HCT116 (cell line): ENCODE results near the gene PRPH. TPM values are rescaled to one million over a fixed set of nuclear protein-coding genes. Genes with fewer than 3 reads are reported as not detected.

Experiments used
- ATAC-seq: fragments of 200-7000 bp; cut with Tn5 transposase; 2 replicates; pipeline ENCODE4 v1.9.1; 2020; ENCODE audit warnings: mild to moderate bottlenecking, moderate library complexity
- BruUV-seq: library from RNA; stranded (reverse); fragments of 400-500 nt; replicated peaks from 2 replicates; lab custom pipeline; 2021; lab: Mats Ljungman, UMichigan
- CTCF ChIA-PET: fragments of 300-600 bp; sonication (Branson Sonifier 250); formaldehyde crosslinking; loops from one replicate; lab custom pipeline; 2021; ENCODE audit warnings: antibody characterized with exemption; lab: Charles Lee
- POLR2A ChIA-PET: fragments of 300-600, 350-600 bp; sonication (Branson Sonifier 250); formaldehyde crosslinking; loops from one replicate; lab custom pipeline; 2021; ENCODE audit warnings: antibody characterized with exemption; lab: Charles Lee
- RAD21 ChIA-PET, 2 experiments: fragments of 300-600 bp; sonication (Branson Sonifier 250); formaldehyde crosslinking; loops; one replicate each; lab custom pipeline; 2023; ENCODE audit warnings: low total read pairs in 2 of 2; ENCODE audit not compliant: uncharacterized antibody in 2 of 2, unreplicated experiment in 2 of 2, low non-redundant PET in 1 of 2; lab: Charles Lee
- DNase-seq: peaks from one replicate; pipeline ENCODE4 v3.0.0-alpha.2; 2010; ENCODE audit warnings: low read depth, low spot score
- H2AFZ ChIP-seq: fragments of 200-600 bp; shearing (Covaris generic), sonication (generic); 2 replicates; pipeline ENCODE4 v1.6.1; 2017; ENCODE audit warnings: low read depth, mixed run types, mixed read lengths, antibody characterized with exemption, low read length; ENCODE audit not compliant: poor library complexity, severe bottlenecking
- H3K27ac ChIP-seq: 2 replicates; pipeline ENCODE4 v1.5.1; 2012; ENCODE audit warnings: low read depth, low read length
- H3K27me3 ChIP-seq: fragments of 200-600 bp; sonication (generic); 2 replicates; pipeline ENCODE4 v1.6.1; 2016; ENCODE audit warnings: mixed run types, low read length, mixed read lengths; ENCODE audit not compliant: insufficient read depth
- H3K36me3 ChIP-seq, 2 experiments: fragments of 200-500 bp in 1 of 2; fragments of 200-600 bp in 1 of 2; sonication (Bioruptor generic) in 1 of 2; sonication (generic) in 1 of 2; 2 replicates each; pipeline versions ENCODE4 v1.5.1 to v1.6.1; 2014 to 2016; ENCODE audit warnings: low read length in 2 of 2, inconsistent platforms in 1 of 2, mixed read lengths in 1 of 2, mixed run types in 1 of 2; ENCODE audit not compliant: insufficient read depth in 2 of 2, control insufficient read depth in 1 of 2
- H3K4me1 ChIP-seq, 2 experiments: fragments of 200-600 bp in 1 of 2; sonication (generic) in 1 of 2; 2 replicates each; pipeline versions ENCODE4 v1.5.1 to v1.6.1; 2012 to 2017; ENCODE audit warnings: low read length in 2 of 2, inconsistent platforms in 1 of 2, mild to moderate bottlenecking in 1 of 2, mixed read lengths in 1 of 2, mixed run types in 1 of 2, moderate library complexity in 1 of 2; ENCODE audit not compliant: insufficient read depth in 2 of 2, control insufficient read depth in 1 of 2
- H3K4me2 ChIP-seq: fragments of 200-600 bp; sonication (generic); 2 replicates; pipeline ENCODE4 v1.6.1; 2017; ENCODE audit warnings: mixed run types, low read length, mixed read lengths
- H3K4me3 ChIP-seq, 2 experiments: fragments of 200-600 bp in 1 of 2; sonication (generic) in 1 of 2; replicated peaks in 1 of 2; 2 replicates each; pipeline ENCODE4 v1.5.1; 2011 to 2016; ENCODE audit warnings: low read length in 2 of 2, control low read depth in 1 of 2, low read depth in 1 of 2, mild to moderate bottlenecking in 1 of 2, mixed read lengths in 1 of 2, mixed run types in 1 of 2
- H3K79me2 ChIP-seq: fragments of 200-600 bp; sonication (generic); 2 replicates; pipeline ENCODE4 v1.6.1; 2017; ENCODE audit warnings: mild to moderate bottlenecking, mixed run types, low read length, moderate library complexity, mixed read lengths; ENCODE audit not compliant: insufficient read depth
- H3K9ac ChIP-seq: fragments of 200-600 bp; sonication (generic); 2 replicates; pipeline ENCODE4 v1.6.1; 2016; ENCODE audit warnings: low read length, mixed read lengths
- H3K9me2 ChIP-seq: fragments of 200-600 bp; sonication (generic), shearing (Covaris generic); 2 replicates; pipeline ENCODE4 v1.6.1; 2017; ENCODE audit warnings: mixed run types, mild to moderate bottlenecking, moderate library complexity; ENCODE audit not compliant: insufficient read depth
- H3K9me3 ChIP-seq, 2 experiments: fragments of 200-500 bp in 1 of 2; fragments of 200-600 bp in 1 of 2; sonication (Bioruptor generic) in 1 of 2; sonication (generic) in 1 of 2; 2 replicates each; pipeline ENCODE4 v1.6.1; 2014 to 2017; ENCODE audit warnings: low read length in 2 of 2, mixed read lengths in 2 of 2, inconsistent platforms in 1 of 2, low read depth in 1 of 2, mild to moderate bottlenecking in 1 of 2, mixed run types in 1 of 2, moderate library complexity in 1 of 2; ENCODE audit not compliant: control insufficient read depth in 1 of 2, insufficient read depth in 1 of 2
- H4K20me1 ChIP-seq: fragments of 200-600 bp; sonication (generic), shearing (Covaris generic); 2 replicates; pipeline ENCODE4 v1.6.1; 2017; ENCODE audit warnings: mixed run types, mild to moderate bottlenecking, moderate library complexity; ENCODE audit not compliant: insufficient read depth
- JUND ChIP-seq: IDR thresholded peaks from 2 replicates; pipeline ENCODE4 v1.6.1; 2012
- intact Hi-C: fragments of 100-400 bp; cut with micrococcal nuclease; formaldehyde crosslinking; loops from 2 replicates; pipeline ENCODE4 v1.10.0; 2022
- total RNA-seq: library from RNA; stranded (reverse); gene quantifications from one replicate; pipeline ENCODE4 v1.2.1, GENCODE V29; 2021; ENCODE audit not compliant: unreplicated experiment
- TF ChIP-seq, protein P1 (sequence below), 3 experiments: fragments of 200-600 bp in 1 of 3; sonication (generic) in 1 of 3; IDR thresholded peaks in 2 of 3; conservative IDR thresholded peaks in 1 of 3; 2 replicates each; pipeline ENCODE4 v1.5.1; 2012 to 2017; ENCODE audit warnings: low read depth in 2 of 3, low read length in 2 of 3, antibody characterized with exemption in 1 of 3, borderline replicate concordance in 1 of 3, control low read depth in 1 of 3, mild to moderate bottlenecking in 1 of 3, mixed read lengths in 1 of 3, mixed run types in 1 of 3, moderate library complexity in 1 of 3; ENCODE audit not compliant: insufficient read depth in 1 of 3
- TF ChIP-seq, protein P2 (sequence below): IDR thresholded peaks from 2 replicates; pipeline ENCODE4 v1.6.1; 2012; ENCODE audit warnings: low read depth
- TF ChIP-seq, protein P3 (sequence below): IDR thresholded peaks from 2 replicates; pipeline ENCODE4 v1.6.1; 2012
- TF ChIP-seq, protein P4 (sequence below): IDR thresholded peaks from 2 replicates; pipeline ENCODE4 v1.6.1; 2012

The PRPH gene
- total RNA-seq, 1 experiment from 2014 or later = 6.7 TPM

DNA sequence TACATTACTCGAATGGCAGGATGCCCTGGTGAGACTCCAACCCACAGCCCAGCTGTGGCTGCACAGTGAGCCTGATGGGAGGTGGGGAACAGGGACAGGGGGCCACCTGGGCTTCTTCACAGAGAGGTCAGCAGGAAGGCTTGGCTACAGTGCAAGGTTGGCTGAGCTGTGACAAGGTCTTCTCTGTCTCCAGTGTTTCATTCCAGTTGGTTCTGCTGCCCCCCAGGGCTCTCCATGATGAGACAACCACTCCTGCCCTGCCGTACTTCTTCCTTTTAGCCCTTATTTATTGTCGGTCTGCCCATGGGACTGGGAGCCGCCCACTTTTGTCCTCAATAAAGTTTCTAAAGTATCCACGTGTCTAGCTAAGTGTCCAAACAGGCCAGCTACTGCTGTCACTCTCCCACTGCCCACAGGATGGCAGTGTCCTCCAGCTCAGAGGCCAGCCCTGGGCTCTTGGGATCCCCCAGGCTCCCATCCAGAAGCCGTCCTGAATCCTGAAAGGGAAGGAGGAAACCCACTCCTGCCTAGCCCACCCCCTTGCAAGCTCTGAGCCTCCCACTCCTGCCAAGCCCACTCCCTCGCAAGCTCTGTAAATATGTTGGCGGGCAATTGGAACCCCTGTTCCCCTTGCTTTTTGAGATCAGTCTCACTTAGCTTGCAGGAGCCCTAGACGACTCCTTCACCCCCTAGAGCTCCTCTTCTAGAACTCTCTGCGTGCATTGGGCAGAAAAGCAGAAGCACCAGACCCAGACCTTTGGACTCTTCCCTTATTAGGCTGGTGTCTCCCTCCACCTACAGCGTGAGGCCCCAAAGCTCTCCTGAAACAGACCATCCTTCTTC is 36.7 kb downstream of the PRPH start (continued):
- TF ChIP-seq, protein P1, sequence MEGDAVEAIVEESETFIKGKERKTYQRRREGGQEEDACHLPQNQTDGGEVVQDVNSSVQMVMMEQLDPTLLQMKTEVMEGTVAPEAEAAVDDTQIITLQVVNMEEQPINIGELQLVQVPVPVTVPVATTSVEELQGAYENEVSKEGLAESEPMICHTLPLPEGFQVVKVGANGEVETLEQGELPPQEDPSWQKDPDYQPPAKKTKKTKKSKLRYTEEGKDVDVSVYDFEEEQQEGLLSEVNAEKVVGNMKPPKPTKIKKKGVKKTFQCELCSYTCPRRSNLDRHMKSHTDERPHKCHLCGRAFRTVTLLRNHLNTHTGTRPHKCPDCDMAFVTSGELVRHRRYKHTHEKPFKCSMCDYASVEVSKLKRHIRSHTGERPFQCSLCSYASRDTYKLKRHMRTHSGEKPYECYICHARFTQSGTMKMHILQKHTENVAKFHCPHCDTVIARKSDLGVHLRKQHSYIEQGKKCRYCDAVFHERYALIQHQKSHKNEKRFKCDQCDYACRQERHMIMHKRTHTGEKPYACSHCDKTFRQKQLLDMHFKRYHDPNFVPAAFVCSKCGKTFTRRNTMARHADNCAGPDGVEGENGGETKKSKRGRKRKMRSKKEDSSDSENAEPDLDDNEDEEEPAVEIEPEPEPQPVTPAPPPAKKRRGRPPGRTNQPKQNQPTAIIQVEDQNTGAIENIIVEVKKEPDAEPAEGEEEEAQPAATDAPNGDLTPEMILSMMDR (IDR thresholded peaks at IDR 0.05 in 2 of 3, conservative IDR thresholded peaks at IDR 0.05 in 1 of 3; ENCODE audit: borderline replicate concordance in 1 of 3, insufficient read depth in 1 of 3, low read depth in 2 of 3, low read length in 2 of 3) = peak; percentile 79 to 87 (median 86)
- TF ChIP-seq JUND = no peak
- TF ChIP-seq, protein P2, sequence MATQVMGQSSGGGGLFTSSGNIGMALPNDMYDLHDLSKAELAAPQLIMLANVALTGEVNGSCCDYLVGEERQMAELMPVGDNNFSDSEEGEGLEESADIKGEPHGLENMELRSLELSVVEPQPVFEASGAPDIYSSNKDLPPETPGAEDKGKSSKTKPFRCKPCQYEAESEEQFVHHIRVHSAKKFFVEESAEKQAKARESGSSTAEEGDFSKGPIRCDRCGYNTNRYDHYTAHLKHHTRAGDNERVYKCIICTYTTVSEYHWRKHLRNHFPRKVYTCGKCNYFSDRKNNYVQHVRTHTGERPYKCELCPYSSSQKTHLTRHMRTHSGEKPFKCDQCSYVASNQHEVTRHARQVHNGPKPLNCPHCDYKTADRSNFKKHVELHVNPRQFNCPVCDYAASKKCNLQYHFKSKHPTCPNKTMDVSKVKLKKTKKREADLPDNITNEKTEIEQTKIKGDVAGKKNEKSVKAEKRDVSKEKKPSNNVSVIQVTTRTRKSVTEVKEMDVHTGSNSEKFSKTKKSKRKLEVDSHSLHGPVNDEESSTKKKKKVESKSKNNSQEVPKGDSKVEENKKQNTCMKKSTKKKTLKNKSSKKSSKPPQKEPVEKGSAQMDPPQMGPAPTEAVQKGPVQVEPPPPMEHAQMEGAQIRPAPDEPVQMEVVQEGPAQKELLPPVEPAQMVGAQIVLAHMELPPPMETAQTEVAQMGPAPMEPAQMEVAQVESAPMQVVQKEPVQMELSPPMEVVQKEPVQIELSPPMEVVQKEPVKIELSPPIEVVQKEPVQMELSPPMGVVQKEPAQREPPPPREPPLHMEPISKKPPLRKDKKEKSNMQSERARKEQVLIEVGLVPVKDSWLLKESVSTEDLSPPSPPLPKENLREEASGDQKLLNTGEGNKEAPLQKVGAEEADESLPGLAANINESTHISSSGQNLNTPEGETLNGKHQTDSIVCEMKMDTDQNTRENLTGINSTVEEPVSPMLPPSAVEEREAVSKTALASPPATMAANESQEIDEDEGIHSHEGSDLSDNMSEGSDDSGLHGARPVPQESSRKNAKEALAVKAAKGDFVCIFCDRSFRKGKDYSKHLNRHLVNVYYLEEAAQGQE = no peak
- TF ChIP-seq, protein P3, sequence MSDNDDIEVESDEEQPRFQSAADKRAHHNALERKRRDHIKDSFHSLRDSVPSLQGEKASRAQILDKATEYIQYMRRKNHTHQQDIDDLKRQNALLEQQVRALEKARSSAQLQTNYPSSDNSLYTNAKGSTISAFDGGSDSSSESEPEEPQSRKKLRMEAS = peak; percentile 64

DNA sequence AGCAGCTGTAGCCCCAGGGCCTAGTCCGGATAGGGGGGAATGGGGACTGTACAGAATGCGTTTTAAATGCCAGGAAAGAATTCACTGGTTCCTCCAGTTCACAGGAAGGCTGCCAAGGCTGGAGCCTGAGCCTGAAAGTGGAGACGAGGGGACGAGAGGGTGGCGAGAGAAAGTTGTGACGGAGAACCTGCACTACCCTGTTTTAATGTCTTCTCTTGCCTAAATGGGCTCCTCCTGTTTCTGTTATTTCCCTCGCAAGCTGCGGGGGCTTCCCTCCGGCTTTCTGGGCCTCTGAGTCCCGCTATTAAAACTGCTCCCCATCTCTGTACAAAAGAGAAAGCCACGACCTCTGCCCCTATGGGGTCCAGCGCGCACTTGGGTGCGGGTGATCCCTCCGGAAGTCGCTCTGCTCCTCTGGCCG is 37.5 kb downstream of the PRPH start:
- no peaks in the 10 kb centered on the region for H3K27me3 ChIP-seq
- RAD21 ChIA-PET = interaction anchor here (1.2 to 1.4 kb wide), 4 partner anchors 10 to 26 kb away, joined by 4 to 9 read pairs (median 4); no protein-coding TSS in a partner anchor
- DNase-seq = no peak
- no peak overlapping the region for H3K4me3 ChIP-seq
- peaks cover 6 to 15% of the 10 kb centered on the region in 2 experiments; a peak in 2 of 4 replicates for H3K36me3 ChIP-seq
- H3K4me2 ChIP-seq = no peak overlapping the region
- POLR2A ChIA-PET = interaction anchor here (1.1 to 1.6 kb wide), 4 partner anchors 10 to 37 kb away, joined by 3 to 22 read pairs (median 6); partner anchors contain the start of genes PRPH and TROAP
- H3K9me2 ChIP-seq = no peaks in the 10 kb centered on the region
- no TSS peak for BruUV-seq
- CTCF ChIA-PET = interaction anchor here (1.2 to 3.5 kb wide), 12 partner anchors 9 to 251 kb away, joined by 3 to 80 read pairs (median 15); partner anchors contain the start of genes DNAJC22 and TROAP
- no peak overlapping the region for H2AFZ ChIP-seq
- H3K4me1 ChIP-seq = peaks cover 5 to 18% of the 10 kb centered on the region in 2 experiments; a peak in 3 of 4 replicates
- no peaks in the 10 kb centered on the region for H4K20me1 ChIP-seq
- no peaks in the 10 kb centered on the region for H3K79me2 ChIP-seq
- no peak for ATAC-seq
- no peak overlapping the region for H3K27ac ChIP-seq
- no peak overlapping the region for H3K9ac ChIP-seq
- intact Hi-C loops = no loop called here
- no peaks in the 10 kb centered on the region for H3K9me3 ChIP-seq
- TF ChIP-seq, protein P4, sequence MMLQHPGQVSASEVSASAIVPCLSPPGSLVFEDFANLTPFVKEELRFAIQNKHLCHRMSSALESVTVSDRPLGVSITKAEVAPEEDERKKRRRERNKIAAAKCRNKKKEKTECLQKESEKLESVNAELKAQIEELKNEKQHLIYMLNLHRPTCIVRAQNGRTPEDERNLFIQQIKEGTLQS = no peak
